Breast epithelium (tissue), 3 donors: ENCODE data around the gene FRAT1.

Source experiments
- CTCF ChIP-seq, 3 donors: fragments of 450-650 bp; IDR thresholded peaks; one replicate each; pipeline ENCODE4 v1.5.1; 2016 to 2017; ENCODE audit warnings: antibody characterized with exemption in 3 of 3, mild to moderate bottlenecking in 3 of 3, moderate library complexity in 3 of 3
- POLR2AphosphoS5 ChIP-seq, 3 donors: sonication (generic); formaldehyde crosslinking; IDR thresholded peaks; one replicate each; pipeline ENCODE4 v1.6.1; 2017; ENCODE audit warnings: antibody characterized with exemption in 3 of 3

- TF ChIP-seq CTCF (IDR thresholded peaks at IDR 0.05) (no peak), POLR2AphosphoS5 (IDR thresholded peaks at IDR 0.05) (no peak)
Observed at GRCh38 chr10:97328646-97329453, 9.8 kb downstream of the FRAT1 start.
